ENCODE data around the gene GNAL.

- no peak for TF ChIP-seq PATZ1 (tag by site-specific recombination; IDR thresholded peaks at IDR 0.05)
- no peak for TF ChIP-seq TCF7L2 (IDR thresholded peaks at IDR 0.05; ENCODE audit: borderline replicate concordance, low read depth, low read length)
- TF ChIP-seq ATF2 (tag by site-specific recombination; IDR thresholded peaks at IDR 0.05; ENCODE audit: low read depth) = no peak
- no peak for TF ChIP-seq ZNF350 (tag by site-specific recombination; IDR thresholded peaks at IDR 0.05)
- no peak; the same call in 1 of the 2 replicates for TF ChIP-seq CTCF (tag by site-specific recombination; IDR thresholded peaks at IDR 0.05)
- TF ChIP-seq ZNF138 (tag by site-specific recombination; IDR thresholded peaks at IDR 0.05; ENCODE audit: borderline replicate concordance) = no peak
- no peak for TF ChIP-seq ZBTB49 (tag by site-specific recombination; IDR thresholded peaks at IDR 0.05; ENCODE audit: low read depth)
- no peak for TF ChIP-seq ZNF112 (tag by site-specific recombination; IDR thresholded peaks at IDR 0.05)
- no peak for TF ChIP-seq HIC1 (tag by site-specific recombination; IDR thresholded peaks at IDR 0.05)
- TF ChIP-seq PBX3 (CRISPR knock-in tag; IDR thresholded peaks at IDR 0.05) = no peak
Observed at GRCh38 chr18:11741505-11742145, 52.6 kb downstream of the GNAL start.

Data from HEK293 (cell line).